ENCODE data around the gene DTD2. TPM values are rescaled to one million over a fixed set of nuclear protein-coding genes. Genes with fewer than 3 reads are reported as not detected.

Gene DTD2
- total RNA-seq, 1 donor from 2014 or later, result 23.2 TPM

GRCh38 chr14:31405106-31405505 lies 52.2 kb downstream of the DTD2 start:
- ATAC-seq, result no peak

GRCh38 chr14:31403707-31404106 lies 53.6 kb downstream of the DTD2 start:
- no peak for ATAC-seq

GRCh38 chr14:31402764-31403439 lies 54.4 kb downstream of the DTD2 start:
- ATAC-seq, result no peak

GRCh38 chr14:31401369-31401932 lies 55.9 kb downstream of the DTD2 start:
- no peak for ATAC-seq

- no peak for ATAC-seq
Measured at GRCh38 chr14:31400031-31400638, 57.2 kb downstream of the DTD2 start.

Other genes starting within 250 kb of the DTD2 start
- gene HECTD1, start 249.7 kb downstream of the DTD2 start, total RNA-seq, result 174 TPM
- 25.8 TPM for gene HEATR5A, start 37.0 kb downstream of the DTD2 start, total RNA-seq
- gene GPR33, start 30.5 kb upstream of the DTD2 start, total RNA-seq, result not detected
- gene NUBPL, start 103.9 kb upstream of the DTD2 start, total RNA-seq, result 6.8 TPM

Measured in esophagus mucosa (tissue), 1 donor.